Activated effector memory CD4-positive, alpha-beta T cell treated with Interleukin-2 at 50 U/mL for 16 hours (primary cell): ENCODE measurements around the gene GJB4.
"Not testable (repeated sequence)": the region's sequence is repeated elsewhere in the genome, so short reads cannot be mapped to it uniquely, and the experiment has no call there.

Experiments
- DNase-seq: peaks from one replicate; pipeline ENCODE4 v3.0.0-alpha.2; 2020

The GJB4 gene

GRCh38 chr1:34746785-34747637, 12.5 kb upstream of the GJB4 start:
- DNase-seq = no peak

- no peak for DNase-seq
Observed at GRCh38 chr1:34747638-34747941, 11.9 kb upstream of the GJB4 start.

GRCh38 chr1:34749992-34750391, 9.5 kb upstream of the GJB4 start:
- no peak for DNase-seq

GRCh38 chr1:34750610-34751009, 8.9 kb upstream of the GJB4 start:
- no peak for DNase-seq

GRCh38 chr1:34753163-34753562, 6.4 kb upstream of the GJB4 start:
- DNase-seq = no peak

GRCh38 chr1:34754964-34755637, 4.4 kb upstream of the GJB4 start, which contains the start of gene GJB5:
GJB5 (plus strand) TSS chr1:34755047; CDS start chr1:34757331, 2,284 bp downstream.
- no peak for DNase-seq

- DNase-seq = no peak
Observed at GRCh38 chr1:34755961-34756360, 3.6 kb upstream of the GJB4 start.

- no peak for DNase-seq
Observed at GRCh38 chr1:34757386-34757785, 2.2 kb upstream of the GJB4 start.

GRCh38 chr1:34758751-34759150, 789 bp upstream of the GJB4 start:
- DNase-seq = no peak

- no peak for DNase-seq
Observed at GRCh38 chr1:34761176-34761761, 1.7 kb downstream of the GJB4 start.

GRCh38 chr1:34761776-34762307, 2.3 kb downstream of the GJB4 start:
- no peak for DNase-seq

- no peak for DNase-seq
Observed at GRCh38 chr1:34762474-34763141, 3.1 kb downstream of the GJB4 start.

GRCh38 chr1:34763142-34763781, 3.7 kb downstream of the GJB4 start:
- no peak for DNase-seq

- DNase-seq = no peak
Observed at GRCh38 chr1:34768856-34769255, 9.3 kb downstream of the GJB4 start.

GRCh38 chr1:34770891-34771504, 11.5 kb downstream of the GJB4 start:
- no peak for DNase-seq

- no peak for DNase-seq
Observed at GRCh38 chr1:34771573-34772371, 12.2 kb downstream of the GJB4 start.

GRCh38 chr1:34773114-34773513, 13.6 kb downstream of the GJB4 start:
- DNase-seq = not testable (repeated sequence)

GRCh38 chr1:34774957-34775356, 15.4 kb downstream of the GJB4 start:
- no peak for DNase-seq

GRCh38 chr1:34776911-34777310, 17.4 kb downstream of the GJB4 start:
- DNase-seq = no peak

- no peak for DNase-seq
Observed at GRCh38 chr1:34777519-34778321, 18.2 kb downstream of the GJB4 start.

- DNase-seq = no peak
Observed at GRCh38 chr1:34778381-34778780, 18.8 kb downstream of the GJB4 start.
